ENCODE results near the gene NDC80.
A peak's percentile ranks its signal among the peaks of the same experiment; 100 is the strongest.
"Not testable (repeated sequence)": the region's sequence is repeated elsewhere in the genome, so short reads cannot be mapped to it uniquely, and the experiment has no call there.

Gene NDC80

GRCh38 chr18:2655954-2656236 lies 84.5 kb downstream of the NDC80 start:
- TF ChIP-seq CTCF (IDR thresholded peaks at IDR 0.05; ENCODE audit: low read depth, low read length, missing control alignments): no peak
- peak overlapping the region; percentile 88 for H3K4me3 ChIP-seq (ENCODE audit: low read depth, low read length)
- in situ Hi-C loops (cut with HindIII; ENCODE audit: low sequenced_read_pairs): no loop called here
- DNase-seq (ENCODE audit: low read depth): no peak

GRCh38 chr18:2656237-2656980 lies 85.1 kb downstream of the NDC80 start:
- TF ChIP-seq CTCF (IDR thresholded peaks at IDR 0.05; ENCODE audit: low read depth, low read length, missing control alignments): no peak
- in situ Hi-C loops (cut with HindIII; ENCODE audit: low sequenced_read_pairs): no loop called here
- DNase-seq (ENCODE audit: low read depth): no peak
- H3K4me3 ChIP-seq (ENCODE audit: low read depth, low read length): peak overlapping the region; percentile 88

- no peak for TF ChIP-seq CTCF (IDR thresholded peaks at IDR 0.05; ENCODE audit: low read depth, low read length, missing control alignments)
- in situ Hi-C loops (cut with HindIII; ENCODE audit: low sequenced_read_pairs): no loop called here
- peak overlapping the region; percentile 88 for H3K4me3 ChIP-seq (ENCODE audit: low read depth, low read length)
- no peak for DNase-seq (ENCODE audit: low read depth)
Measured at GRCh38 chr18:2656981-2657512, 85.7 kb downstream of the NDC80 start.

GRCh38 chr18:2657788-2658458 lies 86.6 kb downstream of the NDC80 start:
- H3K4me3 ChIP-seq (ENCODE audit: low read depth, low read length): peak overlapping the region; percentile 88
- DNase-seq (ENCODE audit: low read depth): peak; percentile 46
- in situ Hi-C loops (cut with HindIII; ENCODE audit: low sequenced_read_pairs): no loop called here
- TF ChIP-seq CTCF (IDR thresholded peaks at IDR 0.05; ENCODE audit: low read depth, low read length, missing control alignments): no peak

GRCh38 chr18:2660849-2661248 lies 89.5 kb downstream of the NDC80 start:
- DNase-seq (ENCODE audit: low read depth); H3K4me3 ChIP-seq (ENCODE audit: low read depth, low read length); in situ Hi-C loops (cut with HindIII; ENCODE audit: low sequenced_read_pairs): not testable (repeated sequence)

GRCh38 chr18:2662288-2662687 lies 90.9 kb downstream of the NDC80 start:
- H3K4me3 ChIP-seq (ENCODE audit: low read depth, low read length); in situ Hi-C loops (cut with HindIII; ENCODE audit: low sequenced_read_pairs); DNase-seq (ENCODE audit: low read depth): not testable (repeated sequence)

GRCh38 chr18:2662990-2663389 lies 91.6 kb downstream of the NDC80 start:
- no peak overlapping the region for H3K4me3 ChIP-seq (ENCODE audit: low read depth, low read length)
- DNase-seq (ENCODE audit: low read depth): no peak
- in situ Hi-C loops (cut with HindIII; ENCODE audit: low sequenced_read_pairs): no loop called here
- TF ChIP-seq CTCF (IDR thresholded peaks at IDR 0.05; ENCODE audit: low read depth, low read length, missing control alignments): no peak
